Heart left ventricle (tissue), 16 donors: ENCODE measurements around the gene PARP6. TPM values are rescaled to one million over a fixed set of nuclear protein-coding genes. Genes with fewer than 3 reads are reported as not detected.

Source experiments
- ATAC-seq, 4 donors: fragments of 200-7000 bp; cut with Tn5 transposase; one replicate each; pipeline ENCODE4 v1.9.1; 2020 to 2022; ENCODE audit warnings: moderate library complexity in 4 of 4, mild to moderate bottlenecking in 3 of 4, moderate number of reproducible peaks in 1 of 4
- DNase-seq, 5 donors: peaks; one replicate each; pipeline ENCODE4 v3.0.0-alpha.2; 2020
- H3K27ac ChIP-seq, 12 donors: fragments of 200-600 bp; sonication (generic) in 4 of 12; one replicate each; pipeline versions ENCODE4 v1.5.0 to v1.8.0; 2016 to 2022; ENCODE audit warnings: mild to moderate bottlenecking in 2 of 12
- H3K27me3 ChIP-seq, 9 donors: fragments of 200-600 bp; sonication (generic) in 2 of 9; one replicate each; pipeline versions ENCODE4 v1.5.1 to v1.8.0; 2016 to 2022; ENCODE audit warnings: mild to moderate bottlenecking in 3 of 9
- H3K36me3 ChIP-seq, 9 donors: fragments of 200-600 bp; sonication (generic) in 2 of 9; one replicate each; pipeline versions ENCODE4 v1.5.0 to v1.8.0; 2018 to 2022; ENCODE audit warnings: mild to moderate bottlenecking in 2 of 9
- H3K4me1 ChIP-seq, 12 donors: fragments of 200-600 bp; sonication (generic) in 4 of 12; one replicate each; pipeline versions ENCODE4 v1.5.0 to v1.8.0; 2016 to 2022; ENCODE audit warnings: mild to moderate bottlenecking in 3 of 12
- H3K4me3 ChIP-seq, 12 donors: fragments of 200-600 bp; sonication (generic) in 4 of 12; one replicate each; pipeline versions ENCODE4 v1.5.0 to v1.8.0; 2017 to 2022; ENCODE audit warnings: mild to moderate bottlenecking in 9 of 12, moderate library complexity in 4 of 12
- H3K9me3 ChIP-seq, 12 donors: fragments of 200-600 bp; sonication (generic) in 4 of 12; one replicate each; pipeline versions ENCODE4 v1.5.0 to v1.8.0; 2016 to 2022; ENCODE audit warnings: mild to moderate bottlenecking in 1 of 12
- CTCF ChIP-seq, 12 donors: fragments of 200-600 bp; sonication (generic) in 4 of 12; IDR thresholded peaks; one replicate each; pipeline versions ENCODE4 v1.5.0 to v1.8.0; 2018 to 2022; ENCODE audit warnings: antibody characterized with exemption in 12 of 12, mild to moderate bottlenecking in 5 of 12
- POLR2A ChIP-seq, 2 donors: fragments of 450-650 bp; IDR thresholded peaks; one replicate each; pipeline ENCODE4 v1.6.1; 2017; ENCODE audit warnings: antibody characterized with exemption in 2 of 2, mild to moderate bottlenecking in 2 of 2, moderate library complexity in 2 of 2
- WGBS, 4 donors: extraction: QIAGEN DNeasy Blood & Tissue Kit in 2 of 4; methylation state at CpG; one replicate each; pipeline versions ENCODE4 v1.1.5 to v1.1.7; 2013 to 2018; 5-methylcytosine and 5-hydroxymethylcytosine counted together
- intact Hi-C, 10 donors: fragments of 100-400 bp; cut with DNase I; formaldehyde crosslinking; loops; one replicate each; pipeline versions ENCODE4 v1.11.1 to v1.14.2; 2022
- polyA plus RNA-seq, 2 donors: library from polyadenylated mRNA; stranded (reverse); fragments of 200-250 nt; gene quantifications; one replicate each; pipeline ENCODE4 v1.2.3, GENCODE V29; 2013
- total RNA-seq, 9 donors: library from RNA; depleted of rRNA in 2 of 9; stranded (reverse); fragments of >200 nt in 2 of 9; fragmentation: NEBNext Ultra II Directional in 3 of 9; extraction: Animal tissue kit (Norgen Biotek cat#: 25700) in 3 of 9; gene quantifications; one replicate each; pipeline versions ENCODE4 v1.1.0 to v1.2.4, GENCODE V29; 2016 to 2023
- donor health status: ischemic (EF 13 %, LVEDD 7.1; RV severe dilation, severe dysfunction).
- donor health status: healthy with polysubstance abuse.
- donor health status: DM: no; HTN: yes; CAD: no.
- donor health status: DM: no; HTN: no; CAD: no.
- donor health status: ischemic (EF 25% LVEDD 6.9; RV normal size, moderate dysfunction).
- donor health status: ischemic (EF 25% LVEDD 5.7; RV mildly dilated, moderate dysfunction).
- donor health status: healthy.
- donor health status: DM: yes; HTN: yes; CAD: no.
- donor health status: ischemic (EF 35%, LVEDD 5.7; RV mildly dilated, moderate dysfunction).
- donor health status: nonischemic (EF 11% LVEDD 7.7; RV severe dilation, severe dysfunction).
- donor health status: DM: yes; HTN: yes; CAD: no.
- donor health status: PGD.
- donor health status: ischemic (EF 29% LVEDD 5.4; RV normal size, mild dysfunction).
- donor health status: nonischemic (EF 23%, LVEDD 6.1; RV moderate dilation, normal function).

Gene PARP6
- total and polyA plus RNA-seq, 11 donors: 25.6 to 52.5 (median 34.5) TPM

DNA sequence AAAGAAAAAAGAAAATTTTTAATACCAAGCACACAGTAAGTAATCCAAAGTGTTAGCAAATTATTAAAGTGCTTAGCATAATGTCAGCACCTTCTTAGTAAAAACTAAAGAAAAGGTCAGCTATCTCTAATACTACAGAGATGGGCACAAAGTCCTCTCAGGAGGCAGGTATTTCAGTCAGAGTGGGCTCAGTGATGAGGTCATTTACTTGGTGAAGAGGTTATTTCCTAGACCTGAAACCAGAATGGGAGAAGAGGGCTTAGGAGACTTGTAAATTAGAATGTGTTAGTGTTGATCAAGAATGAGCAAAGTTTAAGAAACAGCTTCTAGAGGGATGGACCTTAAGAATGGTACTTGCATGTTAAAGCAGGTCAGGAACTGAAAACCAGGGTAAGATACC, 32.7 kb downstream of the PARP6 start:
- intact Hi-C loops: loop anchor here in 1 of 10 donors (5.0 kb wide), 1 partner anchor 37 kb away; no protein-coding TSS in a partner anchor

DNA sequence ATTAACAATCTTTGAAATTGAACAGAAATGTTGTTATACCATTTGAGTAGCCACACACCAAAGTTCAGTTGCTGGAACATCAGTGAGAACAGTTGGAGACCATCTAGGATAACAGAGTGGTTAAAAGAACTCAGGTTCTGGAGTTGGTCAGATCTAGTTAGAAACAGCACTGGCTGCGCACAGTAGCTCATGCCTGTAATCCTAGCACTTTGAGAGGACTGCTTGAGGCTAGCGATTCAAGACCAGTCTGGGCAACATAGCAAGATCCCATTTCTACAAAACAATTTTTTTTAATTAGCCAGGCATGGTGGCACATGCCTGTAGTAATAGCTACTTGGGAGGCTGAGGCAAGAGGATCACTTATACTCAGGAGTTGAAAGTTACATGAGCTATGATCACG, 33.8 kb downstream of the PARP6 start:
- intact Hi-C loops: loop anchor here in 1 of 10 donors (5.0 kb wide), 1 partner anchor 36 kb away; no protein-coding TSS in a partner anchor
- WGBS, 4 donors: 96 to 98% (median 97%) methylated on average over 3 of the region's 3 CpGs
- no peak for TF ChIP-seq CTCF (IDR thresholded peaks at IDR 0.05)
- no peak for TF ChIP-seq POLR2A (IDR thresholded peaks at IDR 0.05)
- no peak overlapping the region for H3K4me3 ChIP-seq
- peaks cover 0 to 23% (median 0%) of the 10 kb centered on the region in 12 donors for H3K4me1 ChIP-seq
- H3K27me3 ChIP-seq: no peaks in the 10 kb centered on the region
- no peak for ATAC-seq
- no peaks in the 10 kb centered on the region for H3K9me3 ChIP-seq
- peaks cover 0 to 56% (median 40%) of the 10 kb centered on the region in 9 donors for H3K36me3 ChIP-seq
- no peak for DNase-seq
- H3K27ac ChIP-seq: no peak overlapping the region

More for the DNA sequence above, 32.7 kb downstream of the PARP6 start:
- no peaks in the 10 kb centered on the region for H3K9me3 ChIP-seq
- no peak for TF ChIP-seq POLR2A (IDR thresholded peaks at IDR 0.05)
- no peak for TF ChIP-seq CTCF (IDR thresholded peaks at IDR 0.05)
- ATAC-seq (no peak), DNase-seq (no peak)
- H3K27ac ChIP-seq: no peak overlapping the region
- peaks cover 0 to 23% (median 0%) of the 10 kb centered on the region in 12 donors for H3K4me1 ChIP-seq
- no peak overlapping the region for H3K4me3 ChIP-seq
- no peaks in the 10 kb centered on the region for H3K27me3 ChIP-seq
- H3K36me3 ChIP-seq: peaks cover 0 to 67% (median 49%) of the 10 kb centered on the region in 9 donors

DNA sequence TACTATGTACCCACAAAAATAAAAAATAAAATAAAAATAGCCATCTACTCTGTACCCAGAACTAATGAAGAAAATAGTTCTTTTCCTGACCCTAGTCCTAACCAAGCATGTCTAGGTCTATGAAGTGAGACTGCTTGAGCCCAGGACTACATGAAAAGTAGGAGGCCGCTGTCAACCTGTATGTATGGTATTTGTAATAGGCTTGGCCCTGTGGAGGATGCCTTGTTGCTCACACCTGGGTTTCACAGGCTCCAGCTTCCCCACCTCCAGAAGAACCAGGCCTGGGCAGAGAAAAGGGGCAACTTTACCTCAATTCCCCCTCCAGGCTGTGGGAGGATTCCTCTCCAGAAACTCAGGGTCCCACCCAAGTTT, 34.5 kb downstream of the PARP6 start:
- 88 to 100% (median 97%) methylated on average over 1 of the region's 1 CpG for WGBS, 4 donors
- intact Hi-C loops: loop anchor here in 1 of 10 donors (5.0 kb wide), 1 partner anchor 36 kb away; no protein-coding TSS in a partner anchor
- H3K27me3 ChIP-seq: no peaks in the 10 kb centered on the region
- peaks cover 0 to 49% (median 33%) of the 10 kb centered on the region in 9 donors for H3K36me3 ChIP-seq
- H3K27ac ChIP-seq: peak overlapping the region in 6 of 12 donors; percentile 12 to 74 (median 21)
- H3K9me3 ChIP-seq: no peaks in the 10 kb centered on the region
- H3K4me3 ChIP-seq: peak overlapping the region in 1 of 12 donors; percentile 36
- TF ChIP-seq POLR2A (IDR thresholded peaks at IDR 0.05): no peak
- no peak for TF ChIP-seq CTCF (IDR thresholded peaks at IDR 0.05)
- H3K4me1 ChIP-seq: peaks cover 0 to 26% (median under 1%) of the 10 kb centered on the region in 12 donors
- no peak for DNase-seq
- ATAC-seq: no peak

DNA sequence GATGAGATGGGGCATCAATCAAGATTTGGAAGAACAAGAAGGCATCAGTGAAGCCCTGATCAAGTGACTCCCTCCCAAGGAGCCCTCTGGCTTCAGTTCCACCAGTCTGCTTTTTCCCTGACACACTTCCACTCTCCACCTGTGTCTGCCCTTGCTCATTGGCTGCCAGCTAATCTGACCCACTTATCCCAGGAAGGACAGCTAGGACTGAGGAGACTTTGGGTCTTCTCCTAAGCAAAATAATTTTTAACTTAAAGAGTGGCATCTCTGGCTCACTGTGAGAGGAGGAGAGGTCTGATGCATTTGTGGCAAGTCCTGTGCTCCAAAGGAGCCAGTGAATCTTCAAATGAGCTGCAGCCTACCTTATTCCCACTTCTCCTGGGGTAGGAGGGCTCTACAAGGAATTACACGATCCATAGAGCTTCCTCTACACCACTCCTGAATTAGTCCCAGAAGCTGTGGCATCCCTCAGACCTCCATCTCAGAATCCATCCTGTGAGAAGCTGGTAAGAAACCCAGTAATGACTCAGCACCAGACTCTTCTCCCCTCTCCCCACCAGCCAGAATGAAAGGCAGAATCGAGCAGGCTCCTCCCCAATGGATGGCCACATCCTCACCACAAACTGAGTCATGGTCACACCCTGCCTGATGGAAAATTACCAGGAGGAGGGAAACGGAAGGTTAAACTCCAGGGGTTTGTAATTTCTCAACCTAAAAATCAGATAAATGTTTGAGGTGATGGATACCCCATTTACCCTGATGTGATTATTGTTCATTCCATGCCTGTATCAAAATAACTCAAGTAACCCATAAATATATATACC, 35.1 kb downstream of the PARP6 start:
- 56 to 74% (median 64%) methylated on average over 3 of the region's 3 CpGs for WGBS, 4 donors
- Histone ChIP-seq H3K9me3 (no peaks in the 10 kb centered on the region), H3K27ac (peak overlapping the region in 7 of 12 donors; percentile 12 to 74 (median 22)), H3K27me3 (no peaks in the 10 kb centered on the region), H3K36me3 (peaks cover 0 to 43% (median 27%) of the 10 kb centered on the region in 9 donors), H3K4me3 (peak overlapping the region in 1 of 12 donors; percentile 36), H3K4me1 (peaks cover 0 to 32% (median 6%) of the 10 kb centered on the region in 12 donors)
- peak in 3 of 4 donors; percentile 80 to 93 (median 90) for ATAC-seq
- DNase-seq: peak in 4 of 5 donors; percentile 44 to 82 (median 72)
- intact Hi-C loops: loop anchor here in 1 of 10 donors (5.0 kb wide), 1 partner anchor 35 kb away; no protein-coding TSS in a partner anchor
- TF ChIP-seq POLR2A (IDR thresholded peaks at IDR 0.05): no peak
- no peak for TF ChIP-seq CTCF (IDR thresholded peaks at IDR 0.05)
